ENCODE data around the gene PDAP1. TPM values are rescaled to one million over a fixed set of nuclear protein-coding genes. Genes with fewer than 3 reads are reported as not detected.
"Not testable (repeated sequence)": the region's sequence is repeated elsewhere in the genome, so short reads cannot be mapped to it uniquely, and the experiment has no call there.

PDAP1 gene
- total and polyA plus RNA-seq, 2 experiments from 2014 or later = 91.3 to 95.5 TPM

DNA sequence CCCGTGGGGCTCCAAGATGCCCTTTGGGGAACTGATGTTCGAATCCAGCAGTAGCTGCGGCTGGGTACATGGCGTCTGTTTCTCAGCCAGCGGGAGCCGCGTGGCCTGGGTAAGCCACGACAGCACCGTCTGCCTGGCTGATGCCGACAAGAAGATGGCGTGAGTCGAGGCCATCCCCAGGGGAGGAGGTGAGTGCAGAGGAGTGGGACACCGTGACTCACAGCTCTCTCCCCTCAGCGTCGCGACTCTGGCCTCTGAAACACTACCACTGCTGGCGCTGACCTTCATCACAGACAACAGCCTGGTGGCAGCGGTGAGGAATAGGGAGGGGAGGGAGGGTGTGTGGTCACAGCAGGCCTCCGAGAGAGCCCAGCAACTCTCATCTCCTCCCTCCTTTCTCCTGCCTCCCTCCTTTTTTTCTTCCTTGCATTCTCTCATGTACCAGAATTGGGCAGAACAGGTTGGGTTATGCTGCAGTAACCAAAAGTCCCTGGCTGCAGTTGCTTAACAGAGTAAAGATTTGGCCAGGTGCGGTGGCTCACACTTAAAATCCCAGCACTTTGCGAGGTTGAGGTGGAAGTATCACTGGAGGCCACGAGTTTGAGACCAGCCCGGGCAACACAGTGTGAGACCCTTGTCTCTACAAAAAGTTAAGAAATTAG lies 17.3 kb downstream of the PDAP1 start:
- Histone ChIP-seq H4K20me1 (ENCODE audit: insufficient read depth) (no peaks in the 10 kb centered on the region), H3K36me3 (ENCODE audit: low read depth) (peaks cover 51% of the 10 kb centered on the region), H2AFZ (no peak overlapping the region), H3K9me3 (ENCODE audit: low read depth) (no peaks in the 10 kb centered on the region), H3K9ac (no peak overlapping the region), H3K4me1 (ENCODE audit: insufficient read depth) (no peaks in the 10 kb centered on the region), H3K27ac (no peak overlapping the region), H3K4me2 (ENCODE audit: unreplicated experiment) (no peak overlapping the region), H3K27me3 (replicated peaks; ENCODE audit: insufficient read depth) (no peaks in the 10 kb centered on the region), H3K79me2 (ENCODE audit: insufficient read depth) (peaks cover 27% of the 10 kb centered on the region), H3K4me3 (no peak overlapping the region), H3F3A (ENCODE audit: insufficient read depth) (peaks cover 26% of the 10 kb centered on the region; the same call in 1 of the 2 replicates), H3K9me2 (ENCODE audit: insufficient read depth) (no peaks in the 10 kb centered on the region)
- 95 to 96% methylated on average over 20 to 23 of the region's 23 CpGs for WGBS, 2 experiments (ENCODE audit: low coverage in 1 of 2, low lambda C conversion rate in 2 of 2, missing lambda C conversion rate in 2 of 2)
- TF ChIP-seq EZH2 (IDR thresholded peaks at IDR 0.05; ENCODE audit: insufficient read depth, poor library complexity, severe bottlenecking) = no peak
- no peak for TF ChIP-seq EZH2phosphoT487 (IDR thresholded peaks at IDR 0.05; ENCODE audit: insufficient read depth, low read depth)
- in situ Hi-C loops (cut with MboI) = no loop called here
- DNase-seq = no peak

DNA sequence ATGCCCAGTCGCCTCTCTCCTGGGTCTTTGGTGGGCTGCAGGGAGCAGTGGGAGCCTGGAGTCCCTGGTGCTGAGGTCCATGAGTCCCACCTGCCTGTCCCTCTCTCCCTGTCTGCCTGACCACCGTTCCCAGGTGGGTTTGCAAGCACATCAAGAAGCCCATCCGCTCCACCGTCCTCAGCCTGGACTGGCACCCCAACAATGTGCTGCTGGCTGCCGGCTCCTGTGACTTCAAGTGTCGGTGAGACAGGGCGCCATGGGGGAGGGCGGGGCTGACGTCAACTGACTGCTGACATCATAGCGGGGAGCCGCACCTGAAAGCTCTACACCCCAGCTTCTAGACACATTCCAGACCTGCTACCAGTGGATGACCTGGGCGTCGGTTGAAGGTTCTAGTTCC lies 18.6 kb downstream of the PDAP1 start:
- H3K4me3 ChIP-seq = no peak overlapping the region
- H3K4me1 ChIP-seq (ENCODE audit: insufficient read depth) = no peaks in the 10 kb centered on the region
- TF ChIP-seq EZH2 (IDR thresholded peaks at IDR 0.05; ENCODE audit: insufficient read depth, poor library complexity, severe bottlenecking) (no peak), EZH2phosphoT487 (IDR thresholded peaks at IDR 0.05; ENCODE audit: insufficient read depth, low read depth) (no peak)
- H3K9me3 ChIP-seq (ENCODE audit: low read depth) = no peaks in the 10 kb centered on the region
- in situ Hi-C loops (cut with MboI) = no loop called here
- peaks cover 42% of the 10 kb centered on the region; the same call in 1 of the 2 replicates for H3K36me3 ChIP-seq (ENCODE audit: low read depth)
- peaks cover 39% of the 10 kb centered on the region for H3K79me2 ChIP-seq (ENCODE audit: insufficient read depth)
- no peak overlapping the region for H2AFZ ChIP-seq
- H4K20me1 ChIP-seq (ENCODE audit: insufficient read depth) = no peaks in the 10 kb centered on the region
- no peak for DNase-seq
- H3K27me3 ChIP-seq (replicated peaks; ENCODE audit: insufficient read depth) = no peaks in the 10 kb centered on the region
- H3K4me2 ChIP-seq (ENCODE audit: unreplicated experiment) = no peak overlapping the region
- H3K9me2 ChIP-seq (ENCODE audit: insufficient read depth) = no peaks in the 10 kb centered on the region
- H3K9ac ChIP-seq = no peak overlapping the region
- peaks cover 13% of the 10 kb centered on the region; the same call in 1 of the 2 replicates for H3F3A ChIP-seq (ENCODE audit: insufficient read depth)
- no peak overlapping the region for H3K27ac ChIP-seq
- 90% methylated on average over 13 of the region's 13 CpGs for WGBS, 2 experiments (ENCODE audit: low coverage in 1 of 2, low lambda C conversion rate in 2 of 2, missing lambda C conversion rate in 2 of 2)

DNA sequence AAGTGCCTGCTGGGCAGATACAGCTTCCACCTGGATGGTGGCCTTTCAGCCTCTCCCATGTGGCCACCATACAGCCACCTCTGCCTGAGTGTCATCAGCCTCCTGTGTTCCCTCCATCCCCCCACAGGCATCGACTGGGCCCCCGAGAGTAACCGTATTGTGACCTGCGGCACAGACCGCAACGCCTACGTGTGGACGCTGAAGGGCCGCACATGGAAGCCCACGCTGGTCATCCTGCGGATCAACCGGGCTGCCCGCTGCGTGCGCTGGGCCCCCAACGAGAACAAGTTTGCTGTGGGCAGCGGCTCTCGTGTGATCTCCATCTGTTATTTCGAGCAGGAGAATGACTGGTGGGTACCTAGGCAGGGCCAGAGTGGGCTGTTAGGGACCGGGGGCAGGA lies 20.5 kb downstream of the PDAP1 start:
- no peaks in the 10 kb centered on the region for H3K4me1 ChIP-seq (ENCODE audit: insufficient read depth)
- H4K20me1 ChIP-seq (ENCODE audit: insufficient read depth) = no peaks in the 10 kb centered on the region
- TF ChIP-seq EZH2 (IDR thresholded peaks at IDR 0.05; ENCODE audit: insufficient read depth, poor library complexity, severe bottlenecking) (no peak), EZH2phosphoT487 (IDR thresholded peaks at IDR 0.05; ENCODE audit: insufficient read depth, low read depth) (no peak)
- in situ Hi-C loops (cut with MboI) = no loop called here
- H3K27me3 ChIP-seq (replicated peaks; ENCODE audit: insufficient read depth) = no peaks in the 10 kb centered on the region
- H3K9me3 ChIP-seq (ENCODE audit: low read depth) = no peaks in the 10 kb centered on the region
- DNase-seq = no peak
- H2AFZ ChIP-seq = no peak overlapping the region
- H3K9me2 ChIP-seq (ENCODE audit: insufficient read depth) = no peaks in the 10 kb centered on the region
- H3K9ac ChIP-seq = no peak overlapping the region
- H3K4me2 ChIP-seq (ENCODE audit: unreplicated experiment) = no peak overlapping the region
- no peaks in the 10 kb centered on the region for H3F3A ChIP-seq (ENCODE audit: insufficient read depth)
- H3K79me2 ChIP-seq (ENCODE audit: insufficient read depth) = peaks cover 58% of the 10 kb centered on the region
- no peak overlapping the region for H3K4me3 ChIP-seq
- H3K36me3 ChIP-seq (ENCODE audit: low read depth) = peaks cover 38% of the 10 kb centered on the region; the same call in 1 of the 2 replicates
- 93 to 96% methylated on average over 20 of the region's 20 CpGs for WGBS, 2 experiments (ENCODE audit: low coverage in 1 of 2, low lambda C conversion rate in 2 of 2, missing lambda C conversion rate in 2 of 2)
- H3K27ac ChIP-seq = no peak overlapping the region

DNA sequence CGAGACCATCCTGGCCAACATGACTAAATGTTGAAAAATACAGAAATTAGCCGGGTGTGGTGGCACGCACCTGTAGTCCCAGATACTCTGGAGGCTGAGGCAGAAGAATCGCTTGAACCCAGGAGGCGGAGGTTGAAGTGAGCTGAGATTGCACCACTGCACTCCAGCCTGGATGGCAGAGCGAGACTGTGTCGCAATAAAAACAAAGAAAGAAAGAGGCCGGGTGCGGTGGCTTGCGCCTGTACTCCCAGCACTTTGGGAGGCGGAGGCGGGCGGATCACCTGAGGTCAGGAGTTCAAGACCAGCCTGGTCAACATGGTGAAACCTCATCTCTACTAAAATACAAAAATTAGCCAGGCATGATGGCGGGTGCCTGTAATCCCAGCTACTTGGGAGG lies 21.2 kb downstream of the PDAP1 start:
- peaks cover 38% of the 10 kb centered on the region; the same call in 1 of the 2 replicates for H3K36me3 ChIP-seq (ENCODE audit: low read depth)
- H3K9ac ChIP-seq; H3K9me3 ChIP-seq (ENCODE audit: low read depth); DNase-seq; H3K27me3 ChIP-seq (replicated peaks; ENCODE audit: insufficient read depth); H3K27ac ChIP-seq; in situ Hi-C loops (cut with MboI); H3K4me2 ChIP-seq (ENCODE audit: unreplicated experiment); H4K20me1 ChIP-seq (ENCODE audit: insufficient read depth); H2AFZ ChIP-seq; H3K4me1 ChIP-seq (ENCODE audit: insufficient read depth); H3K4me3 ChIP-seq; H3K9me2 ChIP-seq (ENCODE audit: insufficient read depth); H3F3A ChIP-seq (ENCODE audit: insufficient read depth): not testable (repeated sequence)
- H3K79me2 ChIP-seq (ENCODE audit: insufficient read depth) = peaks cover 64% of the 10 kb centered on the region
- WGBS, 2 experiments (ENCODE audit: low coverage in 1 of 2, low lambda C conversion rate in 2 of 2, missing lambda C conversion rate in 2 of 2) = 94 to 98% methylated on average over 14 of the region's 14 CpGs

Data from GM23248 (cell line).